Tibial nerve (tissue), 4 donors: ENCODE data around the gene LMX1B.

Source experiments
- CTCF ChIP-seq, 5 experiments: fragments of 200-600 bp in 3 of 5; fragments of 450-650 bp in 2 of 5; sonication (generic) in 3 of 5; IDR thresholded peaks; one replicate each; pipeline ENCODE4 v1.5.1; 2016 to 2019; ENCODE audit warnings: antibody characterized with exemption in 5 of 5, mild to moderate bottlenecking in 3 of 5, moderate library complexity in 2 of 5
- EP300 ChIP-seq, 2 donors: sonication (generic); formaldehyde crosslinking; IDR thresholded peaks; one replicate each; pipeline ENCODE4 v1.6.1; 2017; ENCODE audit warnings: antibody characterized with exemption in 2 of 2, mild to moderate bottlenecking in 1 of 2
- POLR2A ChIP-seq, 2 donors: fragments of 450-650 bp; IDR thresholded peaks; one replicate each; pipeline ENCODE4 v1.6.1; 2017; ENCODE audit warnings: antibody characterized with exemption in 2 of 2, mild to moderate bottlenecking in 2 of 2, moderate library complexity in 2 of 2

GRCh38 chr9:126589349-126589748 lies 24.4 kb upstream of the LMX1B start:
- TF ChIP-seq CTCF (IDR thresholded peaks at IDR 0.05) = no peak
- TF ChIP-seq EP300 (IDR thresholded peaks at IDR 0.05) = no peak
- no peak for TF ChIP-seq POLR2A (IDR thresholded peaks at IDR 0.05)
